GM19035 (cell line): ENCODE data around the gene VOPP1.

Source experiments
- ATAC-seq: cut with Tn5 transposase; IDR thresholded peaks from one replicate; pipeline ENCODE4 v1.9.1; 2021; ENCODE audit not compliant: unreplicated experiment

The VOPP1 gene

GRCh38 chr7:55556031-55556430 lies 16.3 kb downstream of the VOPP1 start:
- peak; percentile 34 for ATAC-seq

DNA sequence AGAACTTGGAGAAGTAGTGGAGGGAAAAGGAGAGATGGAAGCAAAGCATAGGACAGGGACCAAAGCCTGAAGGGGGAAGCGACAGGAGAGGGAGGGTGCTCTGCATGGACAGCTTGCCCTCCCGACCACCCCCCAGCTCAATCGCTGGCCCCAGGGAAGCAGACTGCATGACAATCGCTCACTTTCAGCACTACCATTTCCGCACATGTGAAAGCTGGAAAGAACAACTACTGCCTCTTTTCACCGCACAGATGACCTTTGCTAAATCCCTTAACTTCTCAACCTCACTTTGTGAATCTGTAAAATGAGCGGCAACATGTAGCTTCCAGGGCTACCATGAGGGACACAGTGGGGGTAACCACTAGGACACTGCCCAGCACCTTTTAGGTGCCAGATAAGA lies 17.1 kb downstream of the VOPP1 start:
- no peak for ATAC-seq

GRCh38 chr7:55554038-55554437 lies 18.3 kb downstream of the VOPP1 start:
- ATAC-seq, result no peak

- no peak for ATAC-seq
Measured at GRCh38 chr7:55553024-55553345, 19.3 kb downstream of the VOPP1 start.

DNA sequence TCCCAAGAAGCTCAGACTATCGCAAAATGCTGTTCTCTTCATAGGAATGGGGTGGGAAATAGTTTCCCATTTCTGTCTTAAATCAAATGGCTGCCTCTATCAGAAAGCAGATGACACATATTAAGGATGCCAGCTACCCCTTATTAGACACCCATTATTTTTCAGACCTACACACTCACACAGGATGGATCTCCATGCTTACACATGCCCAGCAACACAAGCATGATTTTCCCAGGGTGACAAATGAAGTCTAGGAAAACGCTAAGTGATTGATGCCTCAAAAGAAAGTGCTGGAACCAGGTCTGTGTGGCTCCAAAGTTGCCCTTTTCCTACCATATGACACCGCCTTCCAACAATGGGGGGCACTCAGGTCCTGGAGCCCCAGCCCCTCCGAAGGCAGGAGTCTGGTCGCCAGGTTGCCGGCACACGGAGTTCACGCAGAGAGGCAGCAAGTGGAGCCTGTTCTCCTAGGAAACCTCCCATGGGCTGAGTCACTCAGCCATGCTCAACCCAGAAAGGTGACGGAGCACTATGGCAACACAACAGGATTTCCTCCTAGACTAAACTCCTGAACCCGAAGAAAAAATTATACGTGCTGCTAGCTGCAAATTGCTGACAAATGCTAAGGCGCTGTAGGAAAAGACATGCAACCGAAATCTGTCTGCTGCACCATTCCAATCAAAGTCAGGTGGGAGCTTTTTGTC lies 19.8 kb downstream of the VOPP1 start:
- no peak for ATAC-seq

GRCh38 chr7:55550841-55551537 lies 21.3 kb downstream of the VOPP1 start:
- no peak for ATAC-seq

DNA sequence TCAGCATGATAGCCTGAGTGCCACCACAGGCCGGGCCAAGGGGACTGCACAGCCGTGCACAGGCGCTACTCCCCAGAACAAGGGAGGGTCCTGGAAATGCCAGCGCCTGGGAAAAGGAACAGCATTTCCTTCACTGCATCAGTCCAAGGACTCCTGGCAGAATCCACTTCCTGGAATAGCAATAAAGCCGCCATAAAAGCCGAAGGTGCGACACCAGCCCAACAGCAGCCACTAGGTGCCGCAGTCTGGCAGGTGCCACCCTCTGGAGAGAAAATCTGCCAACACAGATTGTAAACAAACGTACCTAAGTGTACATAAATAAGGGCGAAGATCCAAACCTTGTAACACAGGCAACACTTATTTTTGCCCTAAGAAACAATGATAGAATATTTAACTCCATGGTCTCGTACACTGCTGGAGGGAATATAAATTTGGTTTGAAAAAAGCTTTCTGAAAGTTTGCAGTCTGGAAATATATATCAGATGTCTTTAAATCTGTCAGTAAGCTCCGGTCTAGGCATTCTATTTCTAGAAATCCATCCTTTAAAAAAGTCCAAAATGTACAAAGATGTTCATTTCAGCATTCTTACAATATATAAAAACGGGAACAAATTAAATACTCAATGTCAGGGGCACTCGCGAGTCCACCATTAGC lies 22.2 kb downstream of the VOPP1 start:
- no peak for ATAC-seq

DNA sequence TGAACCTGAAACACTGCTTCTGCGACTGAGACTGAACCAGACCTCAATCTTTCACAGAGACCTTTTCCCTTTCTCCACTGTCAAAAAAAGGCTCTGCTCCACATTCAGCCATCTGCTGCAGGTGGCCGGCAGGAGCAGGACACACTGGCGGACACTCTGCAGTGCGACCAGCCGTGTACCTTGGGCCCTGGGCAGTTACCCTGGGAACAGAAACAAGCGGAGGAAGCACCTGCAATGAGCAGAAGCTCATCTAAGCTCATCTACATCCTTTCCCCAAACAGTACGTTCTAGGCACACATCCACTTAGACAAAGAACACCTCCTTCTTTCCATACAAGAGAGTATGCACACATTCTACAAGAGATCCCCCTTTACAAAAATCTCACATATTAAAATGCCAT lies 22.8 kb downstream of the VOPP1 start:
- ATAC-seq, result peak; percentile 57

DNA sequence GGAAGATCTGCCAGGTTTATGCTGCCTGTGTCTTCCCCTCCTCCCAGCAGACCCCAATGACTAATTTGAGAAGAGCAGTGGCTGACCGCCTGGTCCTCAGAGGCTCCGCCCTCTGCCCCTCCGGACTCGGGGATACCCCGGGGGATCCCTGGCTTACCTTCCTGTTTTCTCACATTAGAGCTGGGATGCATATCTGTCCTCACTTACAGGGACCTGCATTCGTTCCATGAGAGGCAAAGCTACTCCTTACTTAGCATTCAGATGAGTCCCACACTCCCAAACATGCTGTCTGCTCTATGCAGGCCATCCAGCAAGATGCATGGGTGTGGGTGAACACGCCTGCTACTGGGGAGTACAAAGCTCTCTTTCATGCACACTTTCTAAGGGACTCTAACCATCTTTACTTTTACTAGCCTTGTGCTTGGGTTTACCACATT lies 24.0 kb downstream of the VOPP1 start:
- peak; percentile 44 for ATAC-seq

- no peak for ATAC-seq
Measured at GRCh38 chr7:55546814-55547213, 25.5 kb downstream of the VOPP1 start.

GRCh38 chr7:55545496-55545895 lies 26.8 kb downstream of the VOPP1 start:
- no peak for ATAC-seq

DNA sequence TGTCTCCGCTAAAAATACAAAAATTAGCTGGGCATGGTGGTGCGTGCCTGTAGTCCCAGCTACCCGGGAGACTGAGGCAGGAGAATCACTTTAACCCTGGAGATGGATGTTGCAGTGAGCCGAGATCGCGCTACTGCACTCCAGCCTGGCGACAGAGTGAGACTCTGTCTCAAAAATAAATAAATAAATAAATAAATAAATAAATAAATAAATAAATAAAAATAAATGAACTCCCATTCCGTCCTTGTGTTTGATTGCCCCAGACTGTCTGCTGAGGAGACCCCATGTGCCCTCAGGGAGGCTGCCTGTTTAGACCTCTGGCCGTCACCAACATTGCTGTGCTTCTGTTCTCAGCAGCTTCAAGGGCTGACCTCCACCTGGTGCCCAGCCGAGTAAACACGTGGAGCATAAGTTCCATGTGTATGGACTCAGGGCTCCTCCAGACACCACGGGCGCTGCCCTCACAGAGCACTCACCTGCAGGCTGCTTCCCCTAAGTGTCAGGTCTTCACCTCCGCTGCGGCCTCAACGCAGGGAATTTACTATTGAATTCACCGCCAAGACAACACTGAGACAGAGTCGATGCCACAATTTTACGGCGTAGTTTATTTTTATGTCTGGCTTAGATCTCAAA lies 32.0 kb downstream of the VOPP1 start:
- ATAC-seq, result no peak

GRCh38 chr7:55539380-55539779 lies 32.9 kb downstream of the VOPP1 start:
- no peak for ATAC-seq

GRCh38 chr7:55538538-55538937 lies 33.8 kb downstream of the VOPP1 start:
- no peak for ATAC-seq

DNA sequence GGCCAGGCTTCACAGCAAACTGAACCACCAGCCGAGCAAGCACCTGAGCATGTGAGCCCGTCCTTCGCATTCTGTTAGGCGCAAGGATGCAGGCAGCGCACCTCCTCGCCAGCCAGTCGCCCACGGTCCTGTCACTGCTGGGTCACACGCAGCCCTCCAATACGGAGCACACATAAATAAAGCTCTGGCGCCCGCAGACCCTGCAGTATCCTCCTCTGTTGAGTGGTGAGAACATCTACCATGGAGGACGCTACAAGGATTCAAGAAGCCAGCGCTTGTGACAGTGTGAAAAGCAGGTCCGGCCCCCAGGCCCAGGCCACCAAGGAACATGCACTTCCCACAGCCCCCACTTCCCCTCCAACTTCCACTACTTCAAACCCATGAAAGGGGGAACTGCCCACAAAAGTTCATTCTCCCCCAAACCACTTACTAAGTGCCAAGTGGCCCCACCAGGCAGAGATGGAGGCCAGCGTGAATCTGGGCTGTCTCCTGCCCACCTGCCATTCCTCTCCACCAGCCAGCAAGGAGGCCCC lies 34.8 kb downstream of the VOPP1 start:
- no peak for ATAC-seq

- no peak for ATAC-seq
Measured at GRCh38 chr7:55536619-55537457, 35.5 kb downstream of the VOPP1 start.

DNA sequence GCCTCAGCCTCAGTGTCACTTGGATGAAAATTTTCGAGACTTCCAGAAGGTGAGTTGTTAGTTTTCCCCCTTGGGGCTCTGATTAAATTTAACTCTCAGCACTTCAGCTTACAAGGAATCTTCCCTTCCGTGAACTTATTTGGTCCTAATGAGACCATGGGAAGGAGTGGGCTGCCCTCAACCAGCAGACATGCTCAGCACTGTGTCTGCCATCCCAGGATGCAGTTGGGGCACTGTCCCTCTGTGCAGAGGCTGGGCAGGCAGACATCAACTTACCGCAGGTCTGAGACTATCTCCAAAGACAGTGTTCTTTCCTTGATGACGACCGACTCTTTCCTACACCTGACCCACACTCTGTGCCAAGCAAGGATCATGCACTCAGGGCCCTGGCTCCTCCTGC lies 36.7 kb downstream of the VOPP1 start:
- no peak for ATAC-seq

- no peak for ATAC-seq
Measured at GRCh38 chr7:55534916-55535590, 37.2 kb downstream of the VOPP1 start.

- ATAC-seq, result peak; percentile 61
Measured at GRCh38 chr7:55534262-55534915, 37.9 kb downstream of the VOPP1 start.

DNA sequence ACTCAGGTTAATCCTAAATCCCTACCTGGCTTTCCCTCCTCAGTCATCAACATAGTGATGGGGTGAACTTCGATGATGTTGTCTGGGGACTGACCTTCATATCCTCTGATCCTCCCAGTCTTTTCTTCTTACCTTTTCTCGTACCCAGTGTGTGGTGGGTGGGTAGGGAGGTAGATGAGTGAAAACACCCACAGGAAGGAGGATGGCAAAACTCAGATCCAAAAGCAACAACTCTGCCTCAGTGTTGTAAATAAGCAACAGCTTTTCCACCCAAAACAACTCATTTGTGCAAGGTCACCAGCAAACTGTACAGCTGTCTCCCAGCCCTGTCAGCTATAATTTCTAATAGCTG lies 38.6 kb downstream of the VOPP1 start:
- ATAC-seq, result no peak
